H1 (cell line): Measurements from ENCODE around the gene DBP.

Experiments used
- CREB1 ChIP-seq: IDR thresholded peaks from 2 replicates; pipeline ENCODE4 v1.6.1; 2012; ENCODE audit warnings: inconsistent platforms
- EZH2 ChIP-seq: fragments of 200-600 bp; sonication (generic); IDR thresholded peaks from 2 replicates; pipeline ENCODE4 v1.7.1; 2012; ENCODE audit warnings: low read depth, mild to moderate bottlenecking, moderate library complexity, low read length, inconsistent platforms; ENCODE audit not compliant: severe bottlenecking
- GTF2F1 ChIP-seq: IDR thresholded peaks from 2 replicates; pipeline ENCODE4 v1.6.1; 2012; ENCODE audit warnings: low read depth, low read length, improper control_type of control experiment, borderline replicate concordance
- JUN ChIP-seq: IDR thresholded peaks from 2 replicates; pipeline ENCODE4 v1.6.1; 2011; ENCODE audit warnings: low read depth, mild to moderate bottlenecking, improper control_type of control experiment, low read length
- POLR2A ChIP-seq, 2 experiments: IDR thresholded peaks; 1 replicate in 1 of 2; 2 replicates in 1 of 2; pipeline ENCODE4 v1.6.1; 2011; ENCODE audit warnings: low read depth in 2 of 2, low read length in 2 of 2, mild to moderate bottlenecking in 2 of 2; ENCODE audit errors: control extremely low read depth in 1 of 2
- POLR2AphosphoS5 ChIP-seq: IDR thresholded peaks from 2 replicates; pipeline ENCODE4 v1.6.1; 2011; ENCODE audit warnings: low read depth, low read length
- SIN3A ChIP-seq, 2 experiments: IDR thresholded peaks in 1 of 2; conservative IDR thresholded peaks in 1 of 2; 2 replicates each; pipeline ENCODE4 v1.6.1; 2011 to 2012; ENCODE audit warnings: low read length in 2 of 2, improper control_type of control experiment in 1 of 2, low read depth in 1 of 2, mild to moderate bottlenecking in 1 of 2
- SP1 ChIP-seq: IDR thresholded peaks from 2 replicates; pipeline ENCODE4 v1.6.1; 2011; ENCODE audit warnings: low read depth, low read length
- SUZ12 ChIP-seq: fragments of 200-600 bp; sonication (generic); IDR thresholded peaks from 2 replicates; pipeline ENCODE4 v1.6.1; 2012; ENCODE audit warnings: mild to moderate bottlenecking, inconsistent platforms, low read length, moderate library complexity, mixed read lengths
- USF2 ChIP-seq: IDR thresholded peaks from 2 replicates; pipeline ENCODE4 v1.6.1; 2011; ENCODE audit warnings: low read length, improper control_type of control experiment
- TF ChIP-seq, protein P1 (sequence below), 3 experiments: IDR thresholded peaks; 1 replicate in 2 of 3; 2 replicates in 1 of 3; pipeline versions ENCODE4 v1.5.1 to v1.6.1; 2011; ENCODE audit warnings: low read length in 3 of 3, mild to moderate bottlenecking in 3 of 3, inconsistent platforms in 2 of 3, low read depth in 1 of 3, moderate library complexity in 1 of 3; ENCODE audit not compliant: insufficient read depth in 1 of 3; ENCODE audit errors: control extremely low read depth in 1 of 3
- TF ChIP-seq, protein P2 (sequence below): IDR thresholded peaks from 2 replicates; pipeline ENCODE4 v1.6.1; 2012; ENCODE audit warnings: low read length, inconsistent platforms
- TF ChIP-seq, protein P3 (sequence below): IDR thresholded peaks from 2 replicates; pipeline ENCODE4 v1.6.1; 2012; ENCODE audit warnings: inconsistent platforms

DNA sequence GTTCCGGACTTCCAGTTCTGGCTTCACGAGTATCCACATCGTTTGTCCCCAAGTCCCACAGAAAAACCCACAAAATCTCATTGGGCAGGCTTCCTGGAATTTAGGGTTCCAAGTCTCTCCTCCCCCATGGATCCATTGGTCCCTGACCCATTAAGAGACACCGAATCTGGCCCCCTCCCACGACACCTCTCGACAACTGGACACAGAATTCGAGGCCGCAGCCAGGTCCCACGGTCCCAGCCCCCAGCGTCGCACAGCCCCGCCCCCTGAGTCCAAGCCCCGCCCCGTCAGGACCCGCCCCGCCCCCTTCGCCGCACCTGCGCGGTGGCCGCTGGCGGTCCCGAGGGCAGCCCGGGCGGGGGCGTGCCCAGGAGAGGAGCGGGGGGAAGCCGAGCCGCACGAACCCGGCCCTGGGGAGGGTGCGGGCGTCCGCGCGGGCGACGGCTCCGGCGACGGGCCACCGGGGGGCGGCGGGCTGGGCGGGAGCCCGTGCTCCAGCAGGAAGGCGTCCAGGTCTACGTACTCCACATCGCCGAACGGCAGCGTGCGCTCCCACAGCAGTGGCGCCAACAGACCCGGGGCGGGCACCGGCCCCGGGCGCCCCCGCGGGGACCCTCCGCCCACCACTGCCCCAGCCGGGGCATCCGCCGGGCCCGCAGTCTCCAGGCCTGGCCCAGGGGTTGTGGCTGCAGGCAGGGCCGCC, 1.8 kb downstream of the DBP start:
- TF ChIP-seq SUZ12: no peak
- no peak for TF ChIP-seq CREB1
- TF ChIP-seq JUN: no peak
- TF ChIP-seq POLR2A (IDR thresholded peaks at IDR 0.05; ENCODE audit: control extremely low read depth in 1 of 2, low read depth in 2 of 2, low read length in 2 of 2): peak in 1 of 2 experiments; percentile 10; a peak in 1 of 3 replicates
- no peak for TF ChIP-seq EZH2
- TF ChIP-seq, protein P1, sequence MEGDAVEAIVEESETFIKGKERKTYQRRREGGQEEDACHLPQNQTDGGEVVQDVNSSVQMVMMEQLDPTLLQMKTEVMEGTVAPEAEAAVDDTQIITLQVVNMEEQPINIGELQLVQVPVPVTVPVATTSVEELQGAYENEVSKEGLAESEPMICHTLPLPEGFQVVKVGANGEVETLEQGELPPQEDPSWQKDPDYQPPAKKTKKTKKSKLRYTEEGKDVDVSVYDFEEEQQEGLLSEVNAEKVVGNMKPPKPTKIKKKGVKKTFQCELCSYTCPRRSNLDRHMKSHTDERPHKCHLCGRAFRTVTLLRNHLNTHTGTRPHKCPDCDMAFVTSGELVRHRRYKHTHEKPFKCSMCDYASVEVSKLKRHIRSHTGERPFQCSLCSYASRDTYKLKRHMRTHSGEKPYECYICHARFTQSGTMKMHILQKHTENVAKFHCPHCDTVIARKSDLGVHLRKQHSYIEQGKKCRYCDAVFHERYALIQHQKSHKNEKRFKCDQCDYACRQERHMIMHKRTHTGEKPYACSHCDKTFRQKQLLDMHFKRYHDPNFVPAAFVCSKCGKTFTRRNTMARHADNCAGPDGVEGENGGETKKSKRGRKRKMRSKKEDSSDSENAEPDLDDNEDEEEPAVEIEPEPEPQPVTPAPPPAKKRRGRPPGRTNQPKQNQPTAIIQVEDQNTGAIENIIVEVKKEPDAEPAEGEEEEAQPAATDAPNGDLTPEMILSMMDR (IDR thresholded peaks at IDR 0.05; ENCODE audit: control extremely low read depth in 1 of 3, insufficient read depth in 1 of 3, low read depth in 1 of 3, low read length in 3 of 3): no peak
- TF ChIP-seq, protein P2, sequence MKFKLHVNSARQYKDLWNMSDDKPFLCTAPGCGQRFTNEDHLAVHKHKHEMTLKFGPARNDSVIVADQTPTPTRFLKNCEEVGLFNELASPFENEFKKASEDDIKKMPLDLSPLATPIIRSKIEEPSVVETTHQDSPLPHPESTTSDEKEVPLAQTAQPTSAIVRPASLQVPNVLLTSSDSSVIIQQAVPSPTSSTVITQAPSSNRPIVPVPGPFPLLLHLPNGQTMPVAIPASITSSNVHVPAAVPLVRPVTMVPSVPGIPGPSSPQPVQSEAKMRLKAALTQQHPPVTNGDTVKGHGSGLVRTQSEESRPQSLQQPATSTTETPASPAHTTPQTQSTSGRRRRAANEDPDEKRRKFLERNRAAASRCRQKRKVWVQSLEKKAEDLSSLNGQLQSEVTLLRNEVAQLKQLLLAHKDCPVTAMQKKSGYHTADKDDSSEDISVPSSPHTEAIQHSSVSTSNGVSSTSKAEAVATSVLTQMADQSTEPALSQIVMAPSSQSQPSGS: no peak
- TF ChIP-seq SIN3A (conservative IDR thresholded peaks at IDR 0.05 in 1 of 2, IDR thresholded peaks at IDR 0.05 in 1 of 2; ENCODE audit: low read depth in 1 of 2, low read length in 2 of 2): peak in 1 of 2 experiments; percentile 57; a peak in 1 of 4 replicates
- no peak for TF ChIP-seq POLR2AphosphoS5
- TF ChIP-seq, protein P3, sequence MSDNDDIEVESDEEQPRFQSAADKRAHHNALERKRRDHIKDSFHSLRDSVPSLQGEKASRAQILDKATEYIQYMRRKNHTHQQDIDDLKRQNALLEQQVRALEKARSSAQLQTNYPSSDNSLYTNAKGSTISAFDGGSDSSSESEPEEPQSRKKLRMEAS: 0 out of 2 replicates have a peak, but pooled peaks have one; percentile 8
- no peak for TF ChIP-seq USF2
- TF ChIP-seq GTF2F1: no peak
- no peak for TF ChIP-seq SP1
